HL-60 (cell line): Measurements from ENCODE around the gene TRMT61B.
A peak's percentile ranks its signal among the peaks of the same experiment; 100 is the strongest.

Source experiments
- DNase-seq, 2 experiments: peaks; one replicate each; pipeline ENCODE4 v3.0.0-alpha.2; 2010 to 2020; ENCODE audit warnings: low read depth in 1 of 2, low spot score in 1 of 2
- H3K27ac ChIP-seq: fragments of 250-450 bp; sonication (Bioruptor Pico); replicated peaks from 2 replicates; pipeline ENCODE4 v1.5.1; 2020; ENCODE audit warnings: mild to moderate bottlenecking, moderate library complexity
- H3K27me3 ChIP-seq: fragments of 250-450 bp; sonication (Bioruptor Pico); 2 replicates; pipeline ENCODE4 v1.5.1; 2021; ENCODE audit warnings: mild to moderate bottlenecking, moderate library complexity; ENCODE audit not compliant: insufficient read depth, poor library complexity, severe bottlenecking
- H3K4me3 ChIP-seq: replicated peaks from 2 replicates; pipeline ENCODE4 v1.5.1; 2011; ENCODE audit warnings: mild to moderate bottlenecking, control low read depth, low read length; ENCODE audit not compliant: insufficient read depth
- CTCF ChIP-seq: IDR thresholded peaks from one replicate; pipeline ENCODE4 v1.5.1; 2011; ENCODE audit warnings: low read length, control low read depth, inconsistent platforms; ENCODE audit not compliant: insufficient read depth
- GABPA ChIP-seq: IDR thresholded peaks from 2 replicates; pipeline ENCODE4 v1.6.1; 2012; ENCODE audit warnings: low read depth
- POLR2AphosphoS5 ChIP-seq: IDR thresholded peaks from 2 replicates; pipeline ENCODE4 v1.6.1; 2012; ENCODE audit warnings: low read depth
- REST ChIP-seq: IDR thresholded peaks from 2 replicates; pipeline ENCODE4 v1.6.1; 2012; ENCODE audit warnings: low read depth; ENCODE audit not compliant: insufficient replicate concordance
- SPI1 ChIP-seq: IDR thresholded peaks from 2 replicates; pipeline ENCODE4 v1.6.1; 2012; ENCODE audit warnings: low read depth, mild to moderate bottlenecking, borderline replicate concordance

The TRMT61B gene

GRCh38 chr2:28835781-28836180 lies 34.3 kb downstream of the TRMT61B start:
- Histone ChIP-seq H3K27ac (no peak overlapping the region), H3K27me3 (no peaks in the 10 kb centered on the region), H3K4me3 (no peak overlapping the region)
- no peak for TF ChIP-seq POLR2AphosphoS5
- no peak for TF ChIP-seq SPI1
- no peak for TF ChIP-seq REST
- TF ChIP-seq CTCF, result no peak
- TF ChIP-seq GABPA, result no peak
- no peak for DNase-seq

GRCh38 chr2:28833740-28834470 lies 36.2 kb downstream of the TRMT61B start:
- TF ChIP-seq CTCF (no peak), SPI1 (peak; percentile 36; the same call in 1 of the 2 replicates)
- H3K27me3 ChIP-seq, result no peaks in the 10 kb centered on the region
- no peak overlapping the region for H3K4me3 ChIP-seq
- H3K27ac ChIP-seq, result no peak overlapping the region
- peak in 1 of 2 experiments; percentile 5 for DNase-seq

- no peak for DNase-seq
- Histone ChIP-seq H3K27me3 (no peaks in the 10 kb centered on the region), H3K27ac (no peak overlapping the region), H3K4me3 (no peak overlapping the region)
- TF ChIP-seq GABPA, result no peak
- no peak for TF ChIP-seq CTCF
- no peak for TF ChIP-seq POLR2AphosphoS5
- no peak for TF ChIP-seq SPI1
- no peak for TF ChIP-seq REST
These were observed 41.7 kb downstream of the TRMT61B start for GRCh38 chr2:28828382-28828781.

- no peak for TF ChIP-seq GABPA
These were observed 45.2 kb downstream of the TRMT61B start for GRCh38 chr2:28824870-28825269.

More at GRCh38 chr2:28824870-28825269, 45.2 kb downstream of the TRMT61B start:
- H3K27ac ChIP-seq, result no peak overlapping the region
- no peaks in the 10 kb centered on the region for H3K27me3 ChIP-seq
- H3K4me3 ChIP-seq, result no peak overlapping the region
- DNase-seq, result no peak
